HT-29 (cell line): ENCODE measurements around the gene PAXX. TPM values are rescaled to one million over a fixed set of nuclear protein-coding genes. Genes with fewer than 3 reads are reported as not detected.

Experiments
- DNase-seq: peaks from one replicate; pipeline ENCODE4 v3.0.0-alpha.2; 2015; ENCODE audit warnings: low spot score
- total RNA-seq: library from RNA; depleted of rRNA; stranded (reverse); fragments of >200 nt; shearing (Covaris generic); gene quantifications from 2 replicates; pipeline ENCODE4 v1.2.3, GENCODE V29; 2014

PAXX gene
- total RNA-seq, 1 experiment from 2014 or later: 169 TPM

DNA sequence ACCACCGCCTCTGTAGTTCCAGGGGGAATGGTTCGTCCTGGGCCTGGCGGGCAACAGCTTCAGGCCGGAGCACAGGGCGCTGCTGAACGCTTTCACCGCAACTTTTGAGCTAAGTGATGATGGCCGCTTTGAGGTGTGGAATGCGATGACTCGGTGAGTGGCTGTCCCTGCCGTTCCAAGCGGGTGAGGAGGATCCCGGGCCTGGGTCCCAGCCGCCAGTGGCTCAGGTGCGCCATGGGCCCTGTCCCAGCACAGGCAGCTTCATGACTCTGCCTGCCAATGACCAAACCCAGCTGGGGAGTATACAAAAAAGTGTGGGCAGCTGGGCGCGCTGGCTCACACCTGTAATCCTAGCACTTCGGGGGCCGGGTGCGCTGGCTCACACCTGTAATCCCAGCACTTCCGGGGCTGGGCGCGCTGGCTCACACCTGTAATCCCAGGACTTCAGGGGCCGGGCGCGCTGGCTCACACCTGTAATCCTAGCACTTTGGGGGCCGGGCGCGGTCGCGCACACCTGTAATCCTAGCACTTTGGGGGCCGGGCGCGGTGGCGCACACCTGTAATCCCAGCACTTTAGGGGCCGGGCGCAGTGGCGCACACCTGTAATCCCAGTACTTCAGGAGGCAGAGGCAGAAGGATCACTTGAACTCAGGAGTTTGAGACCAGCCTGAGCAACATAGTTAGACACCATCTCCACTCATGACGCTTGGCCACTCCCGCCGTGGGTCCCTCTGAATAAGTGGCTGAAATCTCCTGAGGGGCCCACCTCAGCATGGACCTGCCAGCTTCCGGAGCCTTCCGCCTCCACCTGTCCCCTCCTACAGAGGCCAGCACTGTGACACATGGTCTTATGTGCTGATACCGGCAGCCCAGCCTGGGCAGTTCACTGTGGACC, 39.1 kb upstream of the PAXX start:
- no peak for DNase-seq

DNA sequence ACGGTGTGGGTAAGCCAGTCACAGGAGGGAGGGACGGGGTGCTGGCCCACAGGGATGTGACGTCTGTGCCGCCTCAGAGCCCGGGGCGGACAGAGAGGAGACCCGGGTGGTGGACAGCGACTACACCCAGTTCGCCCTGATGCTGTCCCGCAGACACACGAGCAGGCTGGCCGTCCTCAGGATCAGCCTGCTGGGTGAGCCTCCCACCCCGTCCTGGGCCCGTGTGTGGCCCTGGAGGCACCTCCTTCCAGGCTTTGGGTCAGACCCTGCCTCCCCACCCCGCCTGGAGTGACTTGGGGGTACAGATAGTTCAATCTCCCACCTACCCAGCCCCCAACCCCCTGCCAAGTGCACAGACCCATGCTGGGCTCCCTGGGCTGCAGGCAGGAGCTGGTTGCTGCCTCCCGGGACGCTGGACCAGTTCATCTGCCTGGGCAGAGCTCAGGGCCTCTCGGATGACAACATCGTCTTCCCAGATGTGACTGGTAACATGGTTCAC, 38.4 kb upstream of the PAXX start:
- no peak for DNase-seq

DNA sequence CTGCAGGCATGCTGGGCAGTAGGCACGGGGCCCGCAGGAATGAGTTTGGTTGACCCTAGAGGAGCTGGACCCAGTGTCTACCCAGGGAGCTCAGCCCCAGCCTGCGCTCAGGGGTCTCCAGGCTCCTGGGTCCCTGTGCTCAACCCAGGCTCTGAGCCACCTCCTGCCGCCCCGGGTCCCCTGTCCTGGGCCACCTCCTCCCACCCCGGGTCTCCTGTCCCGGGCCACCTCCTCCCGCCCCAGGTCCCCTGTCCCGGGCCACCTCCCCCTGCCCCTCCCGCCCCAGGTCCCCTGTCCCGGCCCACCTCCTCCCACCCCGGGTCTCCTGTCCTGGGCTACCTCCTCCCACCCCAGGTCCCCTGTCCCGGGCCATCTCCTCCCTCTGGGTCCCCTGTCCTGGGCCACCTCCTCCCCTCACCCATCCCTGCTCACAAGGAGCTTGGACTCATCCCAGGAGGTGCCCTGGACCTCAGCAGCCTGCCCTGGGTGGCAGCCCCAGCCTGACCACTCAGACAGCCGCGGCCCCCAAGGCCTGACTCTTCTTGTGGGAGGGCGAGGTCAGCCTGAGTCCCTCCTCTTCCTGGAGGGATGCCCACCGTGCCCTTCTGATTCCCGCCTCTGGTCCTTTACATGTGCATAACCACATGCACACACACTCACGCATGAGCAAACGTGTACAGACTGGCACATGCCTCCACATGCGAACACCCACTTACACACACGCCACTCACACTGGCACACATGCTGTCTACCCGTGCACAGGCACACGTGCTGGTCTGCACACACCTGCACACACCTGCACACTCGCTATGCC, 37.7 kb upstream of the PAXX start:
- DNase-seq: no peak

- DNase-seq: no peak
These were observed 36.9 kb upstream of the PAXX start for GRCh38 chr9:136955202-136955942.

DNA sequence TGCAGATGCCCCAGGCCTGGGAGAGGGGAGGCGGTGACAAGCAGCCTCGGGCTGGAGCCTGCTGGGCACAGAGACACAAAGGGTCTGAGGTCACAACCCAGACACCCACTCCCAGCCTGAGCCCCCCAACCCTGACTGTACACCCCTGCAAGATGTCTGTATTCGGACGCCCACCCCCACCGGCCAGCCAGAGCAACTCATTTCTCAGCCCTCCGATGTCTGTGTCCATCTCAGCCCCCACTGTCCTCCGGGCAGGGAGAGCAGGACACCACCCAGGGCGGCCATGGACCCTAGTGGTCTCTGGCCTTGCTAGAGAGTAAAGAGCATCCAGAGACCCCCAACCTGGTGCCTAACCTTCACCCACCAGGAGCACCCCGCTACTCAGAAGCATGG, 36.3 kb upstream of the PAXX start:
- DNase-seq: no peak

- no peak for DNase-seq
These were observed 35.6 kb upstream of the PAXX start for GRCh38 chr9:136956604-136957003.

- no peak for DNase-seq
These were observed 34.8 kb upstream of the PAXX start for GRCh38 chr9:136957461-136957860.

DNA sequence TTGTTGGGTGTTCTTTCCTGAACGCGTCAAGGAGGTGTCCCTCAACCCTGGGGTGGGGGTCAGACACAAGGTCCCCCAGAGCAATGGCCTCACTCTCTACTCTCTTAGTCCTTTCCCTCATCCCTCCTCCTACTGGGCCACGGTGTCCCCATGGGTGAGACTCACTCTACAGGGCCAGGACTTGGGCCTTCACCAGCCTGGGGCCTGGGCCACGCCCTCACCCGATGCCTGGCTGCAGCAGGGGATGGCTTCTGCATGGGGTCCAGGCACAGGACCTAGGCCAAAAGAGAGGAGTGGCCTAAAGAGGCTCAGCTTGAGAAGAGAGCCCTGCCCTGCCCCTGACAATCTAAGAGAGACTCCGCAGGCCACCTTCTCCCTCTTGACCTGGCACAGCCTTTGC, 34.3 kb upstream of the PAXX start:
- no peak for DNase-seq

DNA sequence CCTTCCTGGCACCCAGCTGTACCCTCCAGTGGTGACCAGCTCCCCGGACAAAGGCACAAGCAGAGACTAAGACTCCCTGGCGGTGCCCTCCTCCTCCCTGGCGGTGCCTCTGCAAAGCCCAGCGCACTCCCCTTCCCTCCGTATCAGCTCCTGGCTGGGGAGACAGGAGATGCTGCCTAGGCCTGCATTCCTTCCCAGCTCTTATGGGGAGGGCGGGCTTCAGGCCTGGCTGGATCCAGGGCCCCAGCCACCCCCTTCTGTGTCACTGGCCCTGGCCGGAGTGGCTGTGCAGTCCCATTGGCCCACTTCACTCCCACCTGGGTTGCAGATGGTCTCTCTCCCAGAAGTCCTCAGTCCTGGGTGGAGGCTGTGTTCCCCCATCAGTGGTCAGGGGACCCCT, 33.7 kb upstream of the PAXX start:
- no peak for DNase-seq

GRCh38 chr9:136958898-136959850, 33.0 kb upstream of the PAXX start:
- no peak for DNase-seq

GRCh38 chr9:136960212-136960937, 31.8 kb upstream of the PAXX start:
- DNase-seq: no peak

DNA sequence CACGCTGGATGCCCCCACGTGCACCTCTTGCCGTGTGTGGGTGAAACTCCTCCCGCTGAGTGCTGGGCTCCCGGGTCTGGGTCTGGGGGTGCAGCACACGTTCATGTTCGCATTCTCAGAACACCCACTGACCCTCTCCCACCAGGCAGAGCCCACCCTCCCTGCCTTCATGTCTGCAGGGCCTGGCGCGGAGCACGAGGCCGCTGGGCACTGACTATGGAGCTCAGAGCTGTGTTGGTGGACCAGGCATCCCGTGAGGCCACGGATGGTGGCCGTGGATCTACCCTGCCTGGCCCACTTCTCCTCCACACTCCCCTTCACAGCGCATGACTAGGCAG, 31.3 kb upstream of the PAXX start:
- DNase-seq: no peak

DNA sequence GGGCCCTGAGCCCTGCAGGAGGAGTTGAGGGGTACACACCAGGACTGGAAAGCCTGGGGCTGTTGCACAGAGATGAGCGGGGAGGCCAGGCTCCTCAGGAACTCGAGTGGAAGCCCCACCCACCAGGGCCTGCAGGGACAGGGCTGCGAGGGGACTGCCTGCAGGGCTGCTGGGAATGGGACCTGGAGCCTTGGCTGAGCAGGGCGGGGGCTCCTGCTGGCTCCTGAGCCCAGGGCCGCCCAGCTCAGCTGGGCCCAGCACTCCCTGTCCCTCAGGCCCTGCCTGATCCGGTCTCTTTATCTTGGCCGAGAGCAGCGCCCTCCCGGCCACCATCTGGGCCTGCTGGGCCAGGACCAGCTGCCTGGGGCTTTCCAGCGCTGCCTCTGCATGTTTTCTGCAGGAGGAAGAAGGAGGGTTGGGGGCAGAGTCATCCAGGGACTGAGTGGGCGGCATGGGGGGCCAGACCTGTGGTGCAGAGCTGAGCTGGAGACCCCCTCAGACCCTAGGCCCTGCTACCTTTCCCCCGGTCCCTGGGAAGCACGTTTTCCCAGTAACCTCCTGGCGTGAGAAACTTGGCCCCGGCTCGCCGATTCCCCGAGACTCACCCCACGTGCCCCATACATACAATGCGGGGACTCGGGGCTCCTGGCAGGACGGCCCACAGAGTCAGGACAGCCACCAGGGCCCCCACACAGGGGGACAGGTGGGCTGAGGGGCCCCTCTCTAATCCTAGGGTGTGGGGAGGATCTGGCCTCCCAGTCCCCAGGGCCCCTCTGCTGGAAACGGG, 30.8 kb upstream of the PAXX start:
- DNase-seq: no peak

GRCh38 chr9:136962163-136962562, 30.1 kb upstream of the PAXX start:
- DNase-seq: no peak

GRCh38 chr9:136962701-136963248, 29.4 kb upstream of the PAXX start:
- DNase-seq: no peak

DNA sequence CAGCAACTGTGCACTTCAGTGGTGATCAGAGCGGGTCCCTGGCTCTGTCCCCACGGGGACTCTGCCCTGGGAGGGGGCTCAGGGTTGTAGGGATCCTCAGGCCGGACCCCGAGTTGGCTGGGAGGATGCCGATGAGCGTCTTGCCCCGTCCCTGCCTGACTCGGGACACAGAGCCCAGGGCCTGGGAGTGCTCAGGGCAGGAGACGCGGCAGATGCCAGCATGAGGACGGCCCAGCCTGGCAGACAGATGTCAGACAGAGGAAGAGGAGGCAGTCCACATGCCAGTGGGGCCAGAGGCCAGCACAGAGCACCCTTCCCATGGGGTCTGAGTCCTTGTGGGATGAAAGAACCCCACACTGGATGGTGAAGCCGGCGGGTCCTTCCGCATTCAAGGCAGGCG, 28.9 kb upstream of the PAXX start:
- no peak for DNase-seq

- no peak for DNase-seq
These were observed 28.5 kb upstream of the PAXX start for GRCh38 chr9:136963751-136964150.

GRCh38 chr9:136964171-136964689, 28.0 kb upstream of the PAXX start:
- no peak for DNase-seq
